Fibroblast of lung (primary cell): ENCODE measurements around the gene RIMS1.

Source experiments
- EZH2 ChIP-seq: IDR thresholded peaks from 2 replicates; pipeline ENCODE4 v1.5.1; 2012; ENCODE audit warnings: low read length, control low read depth, mild to moderate bottlenecking; ENCODE audit errors: missing control alignments
- TF ChIP-seq, protein P1 (sequence below), 2 donors: IDR thresholded peaks in 1 of 2; conservative IDR thresholded peaks in 1 of 2; 1 replicate in 1 of 2; 2 replicates in 1 of 2; pipeline ENCODE4 v1.5.1; 2011 to 2012; ENCODE audit warnings: low read length in 2 of 2, control low read depth in 1 of 2, inconsistent platforms in 1 of 2, low read depth in 1 of 2, mild to moderate bottlenecking in 1 of 2

DNA sequence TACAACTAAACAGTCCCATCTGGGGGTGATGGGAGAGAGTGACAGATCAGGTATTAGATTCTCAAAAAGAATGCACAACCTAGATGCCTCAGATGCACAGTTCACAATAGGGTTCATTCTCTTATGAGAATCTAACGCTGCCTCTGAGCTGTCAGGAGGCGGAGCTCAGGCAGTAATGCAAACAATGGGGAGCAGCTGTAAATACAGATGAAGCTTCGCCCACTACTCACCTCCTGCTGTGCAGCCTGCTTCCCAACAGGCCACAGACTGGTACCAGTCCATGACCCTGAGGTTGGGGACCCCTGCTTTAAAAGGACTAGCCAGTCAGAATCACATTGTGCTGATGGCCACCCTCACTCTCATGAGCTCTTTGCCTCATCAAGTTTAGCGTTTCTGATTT is 488.5 kb downstream of the RIMS1 start:
- TF ChIP-seq, protein P1, sequence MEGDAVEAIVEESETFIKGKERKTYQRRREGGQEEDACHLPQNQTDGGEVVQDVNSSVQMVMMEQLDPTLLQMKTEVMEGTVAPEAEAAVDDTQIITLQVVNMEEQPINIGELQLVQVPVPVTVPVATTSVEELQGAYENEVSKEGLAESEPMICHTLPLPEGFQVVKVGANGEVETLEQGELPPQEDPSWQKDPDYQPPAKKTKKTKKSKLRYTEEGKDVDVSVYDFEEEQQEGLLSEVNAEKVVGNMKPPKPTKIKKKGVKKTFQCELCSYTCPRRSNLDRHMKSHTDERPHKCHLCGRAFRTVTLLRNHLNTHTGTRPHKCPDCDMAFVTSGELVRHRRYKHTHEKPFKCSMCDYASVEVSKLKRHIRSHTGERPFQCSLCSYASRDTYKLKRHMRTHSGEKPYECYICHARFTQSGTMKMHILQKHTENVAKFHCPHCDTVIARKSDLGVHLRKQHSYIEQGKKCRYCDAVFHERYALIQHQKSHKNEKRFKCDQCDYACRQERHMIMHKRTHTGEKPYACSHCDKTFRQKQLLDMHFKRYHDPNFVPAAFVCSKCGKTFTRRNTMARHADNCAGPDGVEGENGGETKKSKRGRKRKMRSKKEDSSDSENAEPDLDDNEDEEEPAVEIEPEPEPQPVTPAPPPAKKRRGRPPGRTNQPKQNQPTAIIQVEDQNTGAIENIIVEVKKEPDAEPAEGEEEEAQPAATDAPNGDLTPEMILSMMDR (conservative IDR thresholded peaks at IDR 0.05 in 1 of 2, IDR thresholded peaks at IDR 0.05 in 1 of 2; ENCODE audit: low read depth in 1 of 2, low read length in 2 of 2) = no peak
- no peak for TF ChIP-seq EZH2
